DND-41 (cell line): ENCODE data around the gene HOXD9.

Source experiments
- EZH2 ChIP-seq: IDR thresholded peaks from 3 replicates; pipeline ENCODE4 v1.6.1; 2012; ENCODE audit warnings: borderline replicate concordance, low read depth, mild to moderate bottlenecking, moderate library complexity, low read length, inconsistent platforms; ENCODE audit not compliant: severe bottlenecking
- TF ChIP-seq, protein P1 (sequence below): IDR thresholded peaks from 2 replicates; pipeline ENCODE4 v1.5.1; 2012; ENCODE audit warnings: borderline replicate concordance, low read length, moderate library complexity, mild to moderate bottlenecking; ENCODE audit not compliant: poor library complexity, severe bottlenecking; ENCODE audit errors: extremely low read depth

DNA sequence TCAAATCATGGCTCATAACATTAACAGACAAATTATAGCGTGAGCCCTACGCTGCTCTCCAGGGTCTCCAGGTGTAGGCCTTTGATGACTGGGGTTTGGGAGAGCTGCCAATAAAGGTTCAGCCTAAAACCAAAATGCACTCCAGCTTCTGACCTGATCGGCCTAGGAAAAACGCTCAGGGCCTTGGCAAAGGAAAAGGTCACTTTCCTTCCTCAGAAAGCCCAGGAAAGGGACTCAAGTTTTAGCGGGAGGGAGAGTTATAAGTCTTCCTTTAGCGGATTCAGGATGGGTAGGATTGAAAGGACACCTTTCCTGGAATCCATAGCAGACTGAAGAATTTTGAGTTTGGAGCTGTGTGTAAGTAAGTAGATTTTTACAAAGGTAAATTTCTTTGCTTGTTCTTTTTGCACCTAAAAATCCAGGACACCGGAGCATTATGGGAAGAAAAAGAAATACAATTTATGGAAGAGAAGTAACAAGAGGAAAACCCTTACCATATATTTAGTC, 47.5 kb upstream of the HOXD9 start:
- TF ChIP-seq, protein P1, sequence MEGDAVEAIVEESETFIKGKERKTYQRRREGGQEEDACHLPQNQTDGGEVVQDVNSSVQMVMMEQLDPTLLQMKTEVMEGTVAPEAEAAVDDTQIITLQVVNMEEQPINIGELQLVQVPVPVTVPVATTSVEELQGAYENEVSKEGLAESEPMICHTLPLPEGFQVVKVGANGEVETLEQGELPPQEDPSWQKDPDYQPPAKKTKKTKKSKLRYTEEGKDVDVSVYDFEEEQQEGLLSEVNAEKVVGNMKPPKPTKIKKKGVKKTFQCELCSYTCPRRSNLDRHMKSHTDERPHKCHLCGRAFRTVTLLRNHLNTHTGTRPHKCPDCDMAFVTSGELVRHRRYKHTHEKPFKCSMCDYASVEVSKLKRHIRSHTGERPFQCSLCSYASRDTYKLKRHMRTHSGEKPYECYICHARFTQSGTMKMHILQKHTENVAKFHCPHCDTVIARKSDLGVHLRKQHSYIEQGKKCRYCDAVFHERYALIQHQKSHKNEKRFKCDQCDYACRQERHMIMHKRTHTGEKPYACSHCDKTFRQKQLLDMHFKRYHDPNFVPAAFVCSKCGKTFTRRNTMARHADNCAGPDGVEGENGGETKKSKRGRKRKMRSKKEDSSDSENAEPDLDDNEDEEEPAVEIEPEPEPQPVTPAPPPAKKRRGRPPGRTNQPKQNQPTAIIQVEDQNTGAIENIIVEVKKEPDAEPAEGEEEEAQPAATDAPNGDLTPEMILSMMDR, result no peak
- no peak for TF ChIP-seq EZH2
